HG03045 (cell line): ENCODE results near the gene GDE1.

Source experiments
- ATAC-seq: cut with Tn5 transposase; IDR thresholded peaks from one replicate; pipeline ENCODE4 v1.9.1; 2021; ENCODE audit warnings: mild to moderate bottlenecking, moderate library complexity; ENCODE audit not compliant: unreplicated experiment

The GDE1 gene

GRCh38 chr16:19524616-19525384, 2.9 kb upstream of the GDE1 start:
- ATAC-seq: no peak

GRCh38 chr16:19524356-19524615, 2.4 kb upstream of the GDE1 start:
- no peak for ATAC-seq

GRCh38 chr16:19523559-19524355, 1.9 kb upstream of the GDE1 start, which contains the start of gene CCP110:
CCP110 (plus strand) TSS chr16:19523942; CDS start chr16:19527882, 3,940 bp downstream.
- ATAC-seq: peak; percentile 74

- ATAC-seq: no peak
Observed at GRCh38 chr16:19523184-19523558, 1.3 kb upstream of the GDE1 start.

GRCh38 chr16:19522760-19523159, 862 bp upstream of the GDE1 start:
- no peak for ATAC-seq

- no peak for ATAC-seq
Observed at GRCh38 chr16:19522397-19522732, 467 bp upstream of the GDE1 start.

GRCh38 chr16:19520861-19521331, 1.0 kb downstream of the GDE1 start:
- ATAC-seq: no peak

GRCh38 chr16:19518388-19518787, 3.5 kb downstream of the GDE1 start:
- ATAC-seq: no peak

GRCh38 chr16:19517424-19518089, 4.3 kb downstream of the GDE1 start:
- ATAC-seq: no peak

- ATAC-seq: no peak
Observed at GRCh38 chr16:19515757-19516156, 6.1 kb downstream of the GDE1 start.

- ATAC-seq: no peak
Observed at GRCh38 chr16:19513377-19514053, 8.4 kb downstream of the GDE1 start.

- no peak for ATAC-seq
Observed at GRCh38 chr16:19512297-19512696, 9.6 kb downstream of the GDE1 start.

GRCh38 chr16:19507867-19508266, 14.0 kb downstream of the GDE1 start:
- ATAC-seq: no peak

- ATAC-seq: no peak
Observed at GRCh38 chr16:19506965-19507364, 14.9 kb downstream of the GDE1 start.

- no peak for ATAC-seq
Observed at GRCh38 chr16:19505600-19506303, 16.1 kb downstream of the GDE1 start.

GRCh38 chr16:19503461-19504075, 18.3 kb downstream of the GDE1 start:
- no peak for ATAC-seq

GRCh38 chr16:19502395-19503131, 19.3 kb downstream of the GDE1 start:
- ATAC-seq: no peak

GRCh38 chr16:19499481-19499880, 22.4 kb downstream of the GDE1 start:
- ATAC-seq: no peak

GRCh38 chr16:19499006-19499405, 22.9 kb downstream of the GDE1 start:
- no peak for ATAC-seq

GRCh38 chr16:19497176-19497575, 24.7 kb downstream of the GDE1 start:
- no peak for ATAC-seq
